ENCODE measurements around the gene LMAN2L.

DNA sequence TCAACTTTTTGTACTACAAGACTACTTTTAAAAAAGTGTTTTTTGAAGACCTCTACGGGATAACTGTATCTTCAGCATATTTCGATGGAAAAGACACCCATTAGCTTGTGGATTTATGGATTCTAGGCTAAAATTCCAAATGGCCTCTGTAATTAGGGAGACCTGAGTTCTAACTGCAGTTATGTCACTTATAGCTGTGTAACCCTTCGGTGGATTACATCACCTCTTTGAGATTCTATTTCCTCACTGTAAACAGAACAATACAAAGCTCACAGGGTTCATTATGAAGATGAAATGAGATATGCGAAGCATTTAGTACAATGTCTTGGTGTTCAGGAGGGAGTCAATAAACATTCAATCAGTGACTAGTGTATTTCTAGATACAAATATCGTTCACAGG lies 24.2 kb downstream of the LMAN2L start:
- TF ChIP-seq, protein P1, sequence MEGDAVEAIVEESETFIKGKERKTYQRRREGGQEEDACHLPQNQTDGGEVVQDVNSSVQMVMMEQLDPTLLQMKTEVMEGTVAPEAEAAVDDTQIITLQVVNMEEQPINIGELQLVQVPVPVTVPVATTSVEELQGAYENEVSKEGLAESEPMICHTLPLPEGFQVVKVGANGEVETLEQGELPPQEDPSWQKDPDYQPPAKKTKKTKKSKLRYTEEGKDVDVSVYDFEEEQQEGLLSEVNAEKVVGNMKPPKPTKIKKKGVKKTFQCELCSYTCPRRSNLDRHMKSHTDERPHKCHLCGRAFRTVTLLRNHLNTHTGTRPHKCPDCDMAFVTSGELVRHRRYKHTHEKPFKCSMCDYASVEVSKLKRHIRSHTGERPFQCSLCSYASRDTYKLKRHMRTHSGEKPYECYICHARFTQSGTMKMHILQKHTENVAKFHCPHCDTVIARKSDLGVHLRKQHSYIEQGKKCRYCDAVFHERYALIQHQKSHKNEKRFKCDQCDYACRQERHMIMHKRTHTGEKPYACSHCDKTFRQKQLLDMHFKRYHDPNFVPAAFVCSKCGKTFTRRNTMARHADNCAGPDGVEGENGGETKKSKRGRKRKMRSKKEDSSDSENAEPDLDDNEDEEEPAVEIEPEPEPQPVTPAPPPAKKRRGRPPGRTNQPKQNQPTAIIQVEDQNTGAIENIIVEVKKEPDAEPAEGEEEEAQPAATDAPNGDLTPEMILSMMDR (IDR thresholded peaks at IDR 0.05): no peak
- no peak for TF ChIP-seq POLR2A (IDR thresholded peaks at IDR 0.05)
